ENCODE data around the gene GSTM2. TPM values are rescaled to one million over a fixed set of nuclear protein-coding genes. Genes with fewer than 3 reads are reported as not detected.

The GSTM2 gene
- total and polyA plus RNA-seq, 2 of the 4 experiments (the other 2 are of a cell fraction), result 10.2 to 85.5 TPM

DNA sequence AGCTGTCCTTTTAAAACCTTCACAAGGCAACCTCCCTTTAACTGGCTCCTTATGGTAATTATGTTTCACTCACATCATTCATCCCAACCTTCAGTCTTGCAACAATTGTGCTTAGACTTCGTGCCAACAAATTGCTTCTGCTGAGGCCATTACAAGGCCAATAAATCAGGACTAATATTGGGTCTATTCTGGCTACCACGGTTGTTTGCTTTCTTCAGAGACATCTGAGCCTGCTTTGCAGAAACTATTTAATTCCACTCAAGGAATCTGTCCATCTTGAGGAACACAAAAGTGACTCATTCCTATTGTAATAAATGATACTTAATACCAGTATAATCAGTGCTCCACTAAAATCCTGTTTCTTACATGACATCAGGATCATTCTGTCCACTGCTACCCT lies 14.6 kb upstream of the GSTM2 start:
- no peak overlapping the region for H2BK20ac ChIP-seq (ENCODE audit: low read depth, low read length)
- DNase-seq (no peak), ATAC-seq (ENCODE audit: low read depth) (no peak)
- no CpG with 5 or more reads among the region's 2 CpGs for WGBS, 2 experiments (ENCODE audit: extremely low coverage in 2 of 2, insufficient read length in 1 of 2)
- H3K4me1 ChIP-seq (ENCODE audit: control insufficient read depth, insufficient read depth, low read length), result peaks cover 2% of the 10 kb centered on the region
- no peak overlapping the region for H4K91ac ChIP-seq (ENCODE audit: insufficient read depth, low read depth, low read length)
- BruUV-seq (replicated peaks), result no TSS peak
- H2BK15ac ChIP-seq (ENCODE audit: low read depth, low read length), result no peak overlapping the region
- no peak overlapping the region for H3K56ac ChIP-seq (ENCODE audit: extremely low read depth, insufficient read depth, low read length)
- H3K9me1 ChIP-seq (ENCODE audit: insufficient read depth, low read length), result peaks cover 2% of the 10 kb centered on the region; the same call in 1 of the 2 replicates
- TF ChIP-seq CTCF (conservative IDR thresholded peaks at IDR 0.05; ENCODE audit: low read depth, low read length), result no peak
- TF ChIP-seq SMC3 (IDR thresholded peaks at IDR 0.05; ENCODE audit: low read depth, low read length), result no peak
- no peak for TF ChIP-seq MAFK (IDR thresholded peaks at IDR 0.05; ENCODE audit: low read depth, low read length)
- TF ChIP-seq MXI1 (IDR thresholded peaks at IDR 0.05; ENCODE audit: borderline replicate concordance, low read depth, low read length), result no peak
- no peak for TF ChIP-seq BHLHE40 (IDR thresholded peaks at IDR 0.05; ENCODE audit: low read depth, low read length)
- TF ChIP-seq RAD21 (IDR thresholded peaks at IDR 0.05; ENCODE audit: low read length), result no peak
- no peak for TF ChIP-seq ELK1 (IDR thresholded peaks at IDR 0.05; ENCODE audit: borderline replicate concordance, low read depth, low read length)
- H3K4me2 ChIP-seq (ENCODE audit: low read depth, low read length), result no peak overlapping the region
- H3K9me3 ChIP-seq (ENCODE audit: control insufficient read depth, insufficient read depth, low read length), result no peaks in the 10 kb centered on the region
- 0 out of 2 replicates have a peak, but pooled peaks cover 1% of the 10 kb centered on the region for H3K36me3 ChIP-seq (ENCODE audit: control insufficient read depth, insufficient read depth, low read length)
- no peak overlapping the region for H2AK5ac ChIP-seq (ENCODE audit: low read depth, low read length)
- H4K5ac ChIP-seq (ENCODE audit: low read depth, low read length), result no peak overlapping the region
- no peak overlapping the region for H2BK5ac ChIP-seq (ENCODE audit: low read depth, low read length, poor library complexity, severe bottlenecking)
- H3K4me3 ChIP-seq (ENCODE audit: insufficient read depth, low read depth, low read length), result no peak overlapping the region
- no peak overlapping the region for H3K27ac ChIP-seq (ENCODE audit: insufficient read depth, low read length)
- H3K79me1 ChIP-seq (ENCODE audit: low read depth in 1 of 2, low read length in 2 of 2), result peaks cover 0 to 10% of the 10 kb centered on the region in 2 experiments; a peak in 3 of 4 replicates
- intact Hi-C loops (cut with micrococcal nuclease), result no loop called here
- no peak overlapping the region for H4K8ac ChIP-seq (ENCODE audit: low read depth in 2 of 2, low read length in 2 of 2)
- H3K14ac ChIP-seq (replicated peaks; ENCODE audit: low read depth, low read length), result no peak overlapping the region
- no peak overlapping the region for H3K23ac ChIP-seq (ENCODE audit: low read depth, low read length)
- H3K9ac ChIP-seq (ENCODE audit: low read depth, low read length), result no peak overlapping the region
- 0 out of 2 replicates have a peak, but pooled peaks cover 3% of the 10 kb centered on the region for H3K27me3 ChIP-seq (ENCODE audit: control insufficient read depth, insufficient read depth, low read length)
- H3K4ac ChIP-seq (ENCODE audit: low read depth, low read length), result no peak overlapping the region
- dilution Hi-C loops (cut with HindIII; ENCODE audit: low sequenced_read_pairs, unreplicated experiment), result no loop called here
- no peaks in the 10 kb centered on the region for H4K20me1 ChIP-seq (ENCODE audit: insufficient read depth, low read length)
- CTCF ChIA-PET, result interaction anchor here (1.0 kb wide), 1 partner anchor 331 kb away, joined by 3 read pairs; the partner anchor contains the start of gene AHCYL1
- in situ Hi-C loops (cut with MboI; ENCODE audit: low sequenced_read_pairs), result no loop called here
- H2AFZ ChIP-seq (replicated peaks; ENCODE audit: low read length, poor library complexity), result no peak overlapping the region
- POLR2A ChIA-PET (ENCODE audit: unreplicated experiment), result interaction anchor here (0.7 kb wide), 1 partner anchor 331 kb away, joined by 3 read pairs; the partner anchor contains the start of gene AHCYL1
- H3K18ac ChIP-seq (ENCODE audit: low read depth, low read length), result no peak overlapping the region
- no peak overlapping the region for H2AK9ac ChIP-seq (replicated peaks; ENCODE audit: low read depth, low read length, poor library complexity)
- no peak overlapping the region for H2BK120ac ChIP-seq (ENCODE audit: low read depth, low read length)
